ENCODE data around the gene PTAR1.

Gene PTAR1

GRCh38 chr9:69718218-69718617 is 41.6 kb downstream of the PTAR1 start:
- Histone ChIP-seq H3K27me3 (replicated peaks; ENCODE audit: insufficient read depth, low read length) (no peaks in the 10 kb centered on the region), H3K9me2 (replicated peaks; ENCODE audit: insufficient read depth, low read length) (no peaks in the 10 kb centered on the region), H3K9ac (ENCODE audit: low read length) (no peak overlapping the region), H3K36me3 (replicated peaks; ENCODE audit: insufficient read depth, low read length) (no peaks in the 10 kb centered on the region), H3K4me3 (ENCODE audit: low read length) (no peak overlapping the region), H3K9me3 (replicated peaks; ENCODE audit: insufficient read depth, low read length) (no peaks in the 10 kb centered on the region), H4K20me1 (ENCODE audit: insufficient read depth, low read length) (no peaks in the 10 kb centered on the region), H3K79me2 (ENCODE audit: low read length) (no peaks in the 10 kb centered on the region), H2AFZ (ENCODE audit: low read length) (no peak overlapping the region), H3K4me1 (ENCODE audit: low read length) (no peaks in the 10 kb centered on the region), H3K4me2 (ENCODE audit: low read depth, low read length) (no peak overlapping the region), H3K27ac (ENCODE audit: low read length) (no peak overlapping the region), H3F3A (ENCODE audit: insufficient read depth, low read length) (no peaks in the 10 kb centered on the region)
- no peak for TF ChIP-seq CTCF (IDR thresholded peaks at IDR 0.05; ENCODE audit: low read length)
- TF ChIP-seq EZH2 (optimal IDR thresholded peaks at IDR 0.05; ENCODE audit: low read depth, low read length) = no peak
- no peak for TF ChIP-seq EZH2phosphoT487 (IDR thresholded peaks at IDR 0.05; ENCODE audit: low read length)
- no peak for DNase-seq

- H3K27ac ChIP-seq (ENCODE audit: low read length) = no peak overlapping the region
- H3K9me3 ChIP-seq (replicated peaks; ENCODE audit: insufficient read depth, low read length) = no peaks in the 10 kb centered on the region
- no peak for DNase-seq
- no peaks in the 10 kb centered on the region for H3K27me3 ChIP-seq (replicated peaks; ENCODE audit: insufficient read depth, low read length)
- H3K9ac ChIP-seq (ENCODE audit: low read length) = no peak overlapping the region
- H3K4me2 ChIP-seq (ENCODE audit: low read depth, low read length) = no peak overlapping the region
- no peak overlapping the region for H3K4me3 ChIP-seq (ENCODE audit: low read length)
- no peaks in the 10 kb centered on the region for H4K20me1 ChIP-seq (ENCODE audit: insufficient read depth, low read length)
- no peak overlapping the region for H2AFZ ChIP-seq (ENCODE audit: low read length)
- H3K79me2 ChIP-seq (ENCODE audit: low read length) = no peaks in the 10 kb centered on the region
- H3K9me2 ChIP-seq (replicated peaks; ENCODE audit: insufficient read depth, low read length) = no peaks in the 10 kb centered on the region
- no peaks in the 10 kb centered on the region for H3F3A ChIP-seq (ENCODE audit: insufficient read depth, low read length)
- H3K36me3 ChIP-seq (replicated peaks; ENCODE audit: insufficient read depth, low read length) = no peaks in the 10 kb centered on the region
- H3K4me1 ChIP-seq (ENCODE audit: low read length) = no peaks in the 10 kb centered on the region
- TF ChIP-seq EZH2 (optimal IDR thresholded peaks at IDR 0.05; ENCODE audit: low read depth, low read length) = no peak
- TF ChIP-seq CTCF (IDR thresholded peaks at IDR 0.05; ENCODE audit: low read length) = no peak
- TF ChIP-seq EZH2phosphoT487 (IDR thresholded peaks at IDR 0.05; ENCODE audit: low read length) = no peak
These were observed 44.0 kb downstream of the PTAR1 start for GRCh38 chr9:69715825-69716224.

GRCh38 chr9:69715096-69715495 is 44.7 kb downstream of the PTAR1 start:
- Histone ChIP-seq H3K36me3 (replicated peaks; ENCODE audit: insufficient read depth, low read length) (no peaks in the 10 kb centered on the region), H3K4me1 (ENCODE audit: low read length) (no peaks in the 10 kb centered on the region), H3K4me2 (ENCODE audit: low read depth, low read length) (no peak overlapping the region)

More at GRCh38 chr9:69715096-69715495, 44.7 kb downstream of the PTAR1 start:
- Histone ChIP-seq H3K79me2 (ENCODE audit: low read length) (no peaks in the 10 kb centered on the region), H4K20me1 (ENCODE audit: insufficient read depth, low read length) (no peaks in the 10 kb centered on the region), H3K4me3 (ENCODE audit: low read length) (no peak overlapping the region), H3K9ac (ENCODE audit: low read length) (no peak overlapping the region), H2AFZ (ENCODE audit: low read length) (no peak overlapping the region), H3K9me2 (replicated peaks; ENCODE audit: insufficient read depth, low read length) (no peaks in the 10 kb centered on the region), H3K27me3 (replicated peaks; ENCODE audit: insufficient read depth, low read length) (no peaks in the 10 kb centered on the region), H3K9me3 (replicated peaks; ENCODE audit: insufficient read depth, low read length) (no peaks in the 10 kb centered on the region), H3K27ac (ENCODE audit: low read length) (no peak overlapping the region), H3F3A (ENCODE audit: insufficient read depth, low read length) (no peaks in the 10 kb centered on the region)
- no peak for TF ChIP-seq CTCF (IDR thresholded peaks at IDR 0.05; ENCODE audit: low read length)
- TF ChIP-seq EZH2 (optimal IDR thresholded peaks at IDR 0.05; ENCODE audit: low read depth, low read length) = no peak
- TF ChIP-seq EZH2phosphoT487 (IDR thresholded peaks at IDR 0.05; ENCODE audit: low read length) = no peak
- no peak for DNase-seq

All from MM.1S (cell line).